RWPE1 (cell line): ENCODE data around the gene C1QTNF12.

Experiments used
- CTCF ChIA-PET: fragments of 350-600 bp; sonication (Branson Sonifier 250); formaldehyde crosslinking; extraction: SDS; loops from one replicate; lab custom pipeline; 2021; lab: Yijun Ruan, JAX
- POLR2A ChIA-PET: fragments of 400-600 bp; formaldehyde crosslinking; extraction: SDS; loops from one replicate; lab custom pipeline; 2020; ENCODE audit warnings: antibody characterized with exemption; ENCODE audit not compliant: low non-redundant PET; lab: Yijun Ruan, JAX
- DNase-seq: peaks from one replicate; pipeline ENCODE4 v3.0.0; 2012; ENCODE audit warnings: low spot score
- H3K27ac ChIP-seq: fragments of 450-650 bp; 2 replicates; pipeline ENCODE4 v1.5.1; 2017
- TF ChIP-seq, protein P1 (sequence below): fragments of 450-650 bp; conservative IDR thresholded peaks from 2 replicates; pipeline ENCODE4 v1.5.1; 2017; ENCODE audit warnings: low read depth, mild to moderate bottlenecking

C1QTNF12 gene

DNA sequence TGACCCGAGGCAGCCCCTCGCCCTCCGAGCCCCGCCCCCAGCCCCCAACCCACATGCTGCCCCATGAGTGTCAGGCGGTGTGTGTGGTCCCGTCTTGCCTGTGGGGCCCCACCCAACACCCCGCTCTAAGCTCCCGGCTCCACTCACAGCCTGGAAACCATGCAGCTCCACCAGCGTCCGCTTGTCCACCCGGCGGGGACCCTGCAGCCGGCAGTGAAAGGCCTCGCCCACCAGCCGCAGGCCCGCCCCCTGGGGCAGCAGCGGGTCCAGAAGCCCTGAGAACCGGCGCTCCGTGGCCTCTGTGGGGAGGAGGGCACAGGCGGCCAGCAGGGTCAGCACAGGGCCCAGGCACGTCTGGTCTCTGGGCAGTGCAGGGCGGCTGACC, 2.7 kb downstream of the C1QTNF12 start:
- POLR2A ChIA-PET = interaction anchor here (0.7 kb wide), 1 partner anchor 34 kb away, joined by 4 read pairs; no protein-coding TSS in a partner anchor
- TF ChIP-seq, protein P1, sequence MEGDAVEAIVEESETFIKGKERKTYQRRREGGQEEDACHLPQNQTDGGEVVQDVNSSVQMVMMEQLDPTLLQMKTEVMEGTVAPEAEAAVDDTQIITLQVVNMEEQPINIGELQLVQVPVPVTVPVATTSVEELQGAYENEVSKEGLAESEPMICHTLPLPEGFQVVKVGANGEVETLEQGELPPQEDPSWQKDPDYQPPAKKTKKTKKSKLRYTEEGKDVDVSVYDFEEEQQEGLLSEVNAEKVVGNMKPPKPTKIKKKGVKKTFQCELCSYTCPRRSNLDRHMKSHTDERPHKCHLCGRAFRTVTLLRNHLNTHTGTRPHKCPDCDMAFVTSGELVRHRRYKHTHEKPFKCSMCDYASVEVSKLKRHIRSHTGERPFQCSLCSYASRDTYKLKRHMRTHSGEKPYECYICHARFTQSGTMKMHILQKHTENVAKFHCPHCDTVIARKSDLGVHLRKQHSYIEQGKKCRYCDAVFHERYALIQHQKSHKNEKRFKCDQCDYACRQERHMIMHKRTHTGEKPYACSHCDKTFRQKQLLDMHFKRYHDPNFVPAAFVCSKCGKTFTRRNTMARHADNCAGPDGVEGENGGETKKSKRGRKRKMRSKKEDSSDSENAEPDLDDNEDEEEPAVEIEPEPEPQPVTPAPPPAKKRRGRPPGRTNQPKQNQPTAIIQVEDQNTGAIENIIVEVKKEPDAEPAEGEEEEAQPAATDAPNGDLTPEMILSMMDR = no peak

DNA sequence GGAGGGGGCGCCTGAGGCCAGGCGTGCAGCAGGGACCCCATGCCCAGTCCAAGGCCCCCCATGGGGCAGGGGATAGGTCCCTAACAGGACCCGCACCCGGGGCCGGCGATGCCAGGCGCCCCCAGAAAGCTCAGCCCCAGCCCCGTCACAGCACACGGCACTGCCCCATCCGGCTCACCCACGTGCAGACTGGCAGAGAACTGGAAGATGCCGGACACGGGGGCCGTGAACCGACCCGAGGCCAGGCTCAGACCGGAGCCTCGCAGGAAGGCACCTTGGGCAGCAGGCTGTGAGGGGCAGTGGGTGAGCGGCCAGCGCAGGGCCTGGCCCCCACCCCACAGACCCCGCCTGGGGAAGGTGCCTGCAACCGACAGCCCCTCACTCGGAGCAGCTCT, 3.3 kb downstream of the C1QTNF12 start:
- TF ChIP-seq, protein P1 = no peak
- ChIA-PET POLR2A (no interaction called here), CTCF (no interaction called here)
- no peak for DNase-seq
- H3K27ac ChIP-seq = no peak overlapping the region

More for the DNA sequence above, 2.7 kb downstream of the C1QTNF12 start:
- CTCF ChIA-PET = no interaction called here
- no peak overlapping the region for H3K27ac ChIP-seq
- no peak for DNase-seq

DNA sequence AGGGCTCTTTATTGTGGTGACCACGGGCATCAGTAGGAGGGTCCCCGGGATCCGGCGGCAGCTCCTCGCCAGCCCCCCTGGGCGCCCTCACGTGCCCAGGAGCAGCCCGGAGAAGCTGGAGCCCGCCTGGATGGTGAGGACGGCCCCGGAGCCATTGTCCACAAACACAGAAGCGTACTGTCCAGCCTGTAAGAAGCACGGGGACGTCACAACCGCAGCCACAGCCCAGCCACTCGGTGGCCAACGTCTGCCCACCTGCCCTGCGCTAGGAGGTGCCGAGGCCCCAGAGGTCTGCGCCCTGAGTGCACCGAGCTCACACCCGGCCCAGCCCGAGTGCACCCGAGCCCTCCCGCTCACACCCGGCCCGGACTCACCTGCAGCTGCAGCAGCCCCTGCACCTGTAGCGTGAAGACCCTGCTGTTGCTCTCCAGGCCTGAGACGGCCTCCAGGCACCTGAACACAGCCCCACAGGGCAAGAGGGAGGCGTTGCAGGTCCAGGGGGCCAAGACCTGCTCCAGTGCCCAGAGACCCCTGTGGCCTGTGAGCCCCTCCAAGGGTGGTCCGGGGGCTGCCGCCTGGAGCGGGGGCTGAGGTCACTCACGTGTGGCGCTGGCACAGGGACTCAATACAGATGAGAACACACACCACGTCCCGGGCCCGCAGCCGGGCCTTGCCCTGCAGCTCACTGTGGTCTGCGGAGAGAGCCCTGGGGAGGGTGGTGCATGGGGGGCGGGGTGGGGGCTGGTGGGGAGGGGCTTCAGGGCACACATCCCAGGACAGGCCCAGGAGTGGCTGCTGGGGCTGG, 3.9 kb downstream of the C1QTNF12 start:
- TF ChIP-seq, protein P1 = no peak
- H3K27ac ChIP-seq = no peak overlapping the region
- POLR2A ChIA-PET = interaction anchor here (0.6 kb wide), 1 partner anchor 276 kb away, joined by 3 read pairs; no protein-coding TSS in a partner anchor
- CTCF ChIA-PET = interaction anchor here (0.7 kb wide), 1 partner anchor 120 kb away, joined by 3 read pairs; no protein-coding TSS in a partner anchor
- DNase-seq = no peak

DNA sequence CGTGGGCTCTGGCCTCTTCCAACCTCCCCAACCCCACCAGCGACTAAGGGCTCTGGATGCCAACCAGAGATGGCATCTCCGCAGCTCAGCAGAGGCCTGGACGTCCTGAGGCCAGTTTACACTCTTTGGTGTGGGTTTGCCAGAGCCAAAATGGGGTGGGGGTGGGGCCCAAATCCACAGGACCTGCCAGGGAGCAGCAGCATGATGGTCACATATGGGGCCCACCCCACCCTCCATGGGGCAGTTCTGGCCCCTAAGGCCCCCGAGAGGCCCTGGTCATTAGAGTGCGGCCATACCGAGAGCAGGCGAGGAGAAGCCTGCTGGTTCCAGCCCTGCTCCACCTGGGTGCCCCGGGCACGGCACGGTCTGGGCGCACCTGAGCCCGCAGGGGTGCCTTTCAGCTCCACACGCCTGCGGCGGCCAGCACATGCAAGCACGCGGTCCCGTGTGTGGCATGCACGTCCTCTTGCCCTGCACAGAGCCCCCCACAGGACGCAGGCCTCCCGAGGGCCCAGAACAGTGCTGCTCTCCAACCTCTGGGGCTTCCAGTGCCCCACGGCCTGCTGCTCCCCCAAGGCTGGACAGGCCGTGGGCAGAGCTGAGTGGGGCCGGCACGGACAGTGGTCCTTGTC, 4.8 kb downstream of the C1QTNF12 start:
- ChIA-PET CTCF (interaction anchor here (0.7 kb wide), 2 partner anchors 9 to 119 kb away, joined by 3 to 7 read pairs; no protein-coding TSS in a partner anchor), POLR2A (interaction anchor here (0.6 kb wide), 1 partner anchor 275 kb away, joined by 3 read pairs; no protein-coding TSS in a partner anchor)

DNA sequence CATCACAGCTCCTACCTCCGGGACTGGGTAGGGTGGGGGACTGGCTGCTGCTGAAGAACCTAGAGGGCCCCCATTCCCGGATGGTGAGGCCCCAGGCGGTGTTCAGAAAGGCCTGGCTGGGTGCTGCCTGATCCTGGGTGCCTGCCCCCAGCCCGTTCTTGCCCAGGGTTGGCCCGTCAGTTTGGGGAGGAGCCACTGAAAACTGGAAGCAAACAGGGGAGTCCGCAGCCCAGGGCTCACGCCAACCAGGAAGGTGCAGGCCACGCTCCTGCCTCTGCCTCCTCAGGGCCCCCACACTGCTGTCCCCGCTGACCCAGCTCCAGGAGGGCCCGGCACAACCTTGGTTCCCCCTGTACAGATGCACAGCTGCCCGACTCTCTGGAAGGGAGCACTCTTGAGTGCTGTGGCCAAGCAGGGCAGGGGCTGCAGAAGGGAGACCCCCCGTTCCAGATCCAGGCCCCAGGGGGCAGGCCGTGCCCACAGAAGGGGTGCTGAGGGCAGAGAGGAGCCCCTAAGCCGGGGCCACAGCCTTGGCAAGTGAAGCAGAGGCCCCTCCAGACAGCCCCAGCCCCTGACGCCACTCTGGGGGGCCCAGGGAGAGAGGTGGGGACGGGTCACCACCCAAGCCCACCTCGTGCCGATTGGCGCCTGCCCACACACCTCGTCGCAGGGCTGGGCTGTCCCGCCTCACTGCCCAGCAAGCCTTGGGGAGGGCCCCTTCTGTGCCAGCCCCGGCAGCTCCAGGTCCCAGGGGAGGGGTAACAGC, 5.5 kb downstream of the C1QTNF12 start:
- TF ChIP-seq, protein P1 = no peak
- H3K27ac ChIP-seq = peak overlapping the region; percentile 3; the same call in 1 of the 2 replicates
- DNase-seq = peak; percentile 36
- ChIA-PET POLR2A (no interaction called here), CTCF (interaction anchor here (0.7 kb wide), 1 partner anchor 10 kb away, joined by 7 read pairs; no protein-coding TSS in a partner anchor)

More for the DNA sequence above, 4.8 kb downstream of the C1QTNF12 start:
- TF ChIP-seq, protein P1 = no peak
- no peak overlapping the region for H3K27ac ChIP-seq
- no peak for DNase-seq

DNA sequence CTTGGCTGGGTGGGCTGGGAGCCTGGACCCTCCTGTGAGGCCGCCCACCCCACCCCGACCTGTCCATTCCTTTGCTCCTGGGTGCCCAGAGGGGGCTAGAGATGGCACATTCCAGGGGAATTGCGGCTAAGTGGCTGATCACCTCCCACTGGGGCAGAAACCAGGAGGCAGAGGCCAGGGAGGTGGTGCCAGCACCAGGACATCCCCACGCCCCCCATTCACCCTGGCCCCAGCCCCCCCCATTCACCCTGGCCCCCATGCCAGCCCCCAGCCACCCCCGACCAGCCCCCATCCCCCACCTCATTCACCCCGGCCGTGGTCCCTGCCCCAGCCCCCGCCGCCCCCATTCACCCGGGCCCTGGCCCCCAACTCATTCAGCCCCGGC, 6.2 kb downstream of the C1QTNF12 start:
- no peak overlapping the region for H3K27ac ChIP-seq
- DNase-seq = no peak
- TF ChIP-seq, protein P1 = no peak
- CTCF ChIA-PET = no interaction called here
- POLR2A ChIA-PET = interaction anchor here (1.1 kb wide), 1 partner anchor 10 kb away, joined by 4 read pairs; no protein-coding TSS in a partner anchor
